GM12878 (cell line): ENCODE results near the gene SLU7. TPM values are rescaled to one million over a fixed set of nuclear protein-coding genes. Genes with fewer than 3 reads are reported as not detected.

Experiments used
- ATAC-seq: fragments of 200-7000 bp; cut with Tn5 transposase; 3 replicates; pipeline ENCODE4 v1.9.1; 2020; ENCODE audit warnings: mild to moderate bottlenecking, moderate library complexity
- BruUV-seq: library from RNA; stranded (reverse); fragments of 400-500 nt; replicated peaks from 2 replicates; lab custom pipeline; 2021; lab: Mats Ljungman, UMichigan
- CTCF ChIA-PET: fragments of 300-600 bp; sonication (Branson Sonifier 250); formaldehyde crosslinking; extraction: SDS; loops from one replicate; lab custom pipeline; 2021; ENCODE audit warnings: inconsistent platforms; lab: Yijun Ruan, JAX
- POLR2A ChIA-PET: fragments of 350-600 bp; formaldehyde crosslinking; extraction: SDS; loops from one replicate; lab custom pipeline; 2021; ENCODE audit warnings: inconsistent platforms; lab: Charles Lee
- RAD21 ChIA-PET: fragments of 300-600 bp; sonication (Branson Sonifier 250); formaldehyde crosslinking; loops from one replicate; lab custom pipeline; 2023; ENCODE audit warnings: antibody characterized with exemption; ENCODE audit not compliant: unreplicated experiment; lab: Charles Lee
- SMC1A ChIA-PET: fragments of 300-600 bp; sonication (Branson Sonifier 250); formaldehyde crosslinking; loops from one replicate; lab custom pipeline; 2023; ENCODE audit not compliant: unreplicated experiment, uncharacterized antibody; lab: Charles Lee
- DNase-seq: peaks from one replicate; pipeline ENCODE4 v3.0.0-alpha.2; 2011; ENCODE audit warnings: low read depth, low spot score
- FAIRE-seq: peaks from 3 replicates; lab custom pipeline; 2011; peaks lifted over from hg19 to GRCh38; lab: Jason Lieb, UNC
- H2AFZ ChIP-seq: 2 replicates; pipeline ENCODE4 v1.6.0; 2011; ENCODE audit warnings: low read depth, low read length, control low read depth; ENCODE audit not compliant: control insufficient read depth
- H3K27ac ChIP-seq: 2 replicates; pipeline ENCODE4 v1.5.1; 2011; ENCODE audit warnings: control low read depth; ENCODE audit not compliant: control insufficient read depth, insufficient read depth
- H3K27me3 ChIP-seq, 2 experiments: replicated peaks in 1 of 2; 2 replicates each; pipeline versions ENCODE4 v1.6.0 to v1.6.1; 2011; ENCODE audit warnings: low read length in 1 of 2; ENCODE audit not compliant: control insufficient read depth in 2 of 2, insufficient read depth in 2 of 2
- H3K36me3 ChIP-seq, 2 experiments: 2 replicates each; pipeline ENCODE4 v1.5.1; 2011; ENCODE audit warnings: low read length in 1 of 2; ENCODE audit not compliant: control insufficient read depth in 2 of 2, insufficient read depth in 2 of 2
- H3K4me1 ChIP-seq: 2 replicates; pipeline ENCODE4 v1.6.1; 2011; ENCODE audit warnings: mild to moderate bottlenecking, low read length, moderate library complexity, mixed read lengths; ENCODE audit not compliant: control insufficient read depth, insufficient read depth
- H3K4me2 ChIP-seq: 2 replicates; pipeline ENCODE4 v1.6.0; 2011; ENCODE audit warnings: control low read depth; ENCODE audit not compliant: control insufficient read depth, insufficient read depth
- H3K4me3 ChIP-seq: fragments of 200-600 bp; sonication (generic); 2 replicates; pipeline ENCODE4 v1.5.1; 2016
- H3K79me2 ChIP-seq: 2 replicates; pipeline ENCODE4 v1.6.0; 2011; ENCODE audit warnings: low read length; ENCODE audit not compliant: control insufficient read depth, insufficient read depth
- H3K9ac ChIP-seq: 2 replicates; pipeline ENCODE4 v1.8.0; 2011; ENCODE audit warnings: low read length, control low read depth, mixed read lengths; ENCODE audit not compliant: control insufficient read depth, insufficient read depth
- H3K9me3 ChIP-seq: replicated peaks from 3 replicates; pipeline ENCODE4 v1.5.1; 2011; ENCODE audit warnings: mild to moderate bottlenecking, low read length; ENCODE audit not compliant: control insufficient read depth, insufficient read depth
- H4K20me1 ChIP-seq: 2 replicates; pipeline ENCODE4 v1.6.0; 2011; ENCODE audit not compliant: control insufficient read depth, insufficient read depth
- EP300 ChIP-seq, 2 experiments: fragments of 150-350 bp in 1 of 2; IDR thresholded peaks; 2 replicates each; pipeline ENCODE4 v1.6.1; 2011 to 2012; ENCODE audit warnings: low read depth in 2 of 2, low read length in 2 of 2, borderline replicate concordance in 1 of 2, improper control_type of control experiment in 1 of 2, inconsistent platforms in 1 of 2; ENCODE audit not compliant: control insufficient read depth in 1 of 2
- ESRRA ChIP-seq: IDR thresholded peaks from 2 replicates; pipeline ENCODE4 v1.6.1; 2012; ENCODE audit warnings: mild to moderate bottlenecking, low read length, improper control_type of control experiment
- MTA2 ChIP-seq: fragments of 450-650 bp; IDR thresholded peaks from 2 replicates; pipeline ENCODE4 v1.6.1; 2016; ENCODE audit warnings: low read depth, mild to moderate bottlenecking, moderate library complexity
- PBX3 ChIP-seq: IDR thresholded peaks from 2 replicates; pipeline ENCODE4 v1.6.1; 2011; ENCODE audit warnings: mild to moderate bottlenecking, low read depth, low read length, moderate library complexity; ENCODE audit not compliant: insufficient replicate concordance
- POLR2AphosphoS2 ChIP-seq: IDR thresholded peaks from 2 replicates; pipeline ENCODE4 v1.6.1; 2011; ENCODE audit warnings: low read depth, mild to moderate bottlenecking, low read length, improper control_type of control experiment, moderate library complexity
- POLR2AphosphoS5 ChIP-seq: IDR thresholded peaks from 2 replicates; pipeline ENCODE4 v1.6.1; 2011; ENCODE audit warnings: mild to moderate bottlenecking, low read length, inconsistent platforms
- RB1 ChIP-seq: fragments of 450-650 bp; formaldehyde crosslinking; IDR thresholded peaks from 2 replicates; pipeline ENCODE4 v1.6.1; 2017; ENCODE audit warnings: mild to moderate bottlenecking, borderline replicate concordance
- REST ChIP-seq: IDR thresholded peaks from 2 replicates; pipeline ENCODE4 v1.6.1; 2012; ENCODE audit warnings: mild to moderate bottlenecking, low read depth, low read length
- TAF1 ChIP-seq: IDR thresholded peaks from 2 replicates; pipeline ENCODE4 v1.6.1; 2011; ENCODE audit warnings: mild to moderate bottlenecking, low read depth, low read length, borderline replicate concordance
- ZBTB33 ChIP-seq: fragments of 450-650 bp; IDR thresholded peaks from 2 replicates; pipeline ENCODE4 v1.6.1; 2017; ENCODE audit warnings: mild to moderate bottlenecking
- ZNF207 ChIP-seq: fragments of 450-650 bp; IDR thresholded peaks from 2 replicates; pipeline ENCODE4 v1.6.1; 2014; ENCODE audit warnings: antibody characterized with exemption, mild to moderate bottlenecking, borderline replicate concordance
- ZNF592 ChIP-seq: fragments of 450-650 bp; IDR thresholded peaks from 2 replicates; pipeline ENCODE4 v1.6.1; 2017; ENCODE audit warnings: mild to moderate bottlenecking, moderate library complexity
- WGBS: methylation state at CpG from one replicate; pipeline ENCODE4 v1.1.6; 2016; ENCODE audit warnings: low lambda C conversion rate; ENCODE audit not compliant: insufficient replicate concordance, insufficient coverage; ENCODE audit errors: missing lambda C conversion rate; 5-methylcytosine and 5-hydroxymethylcytosine counted together
- in situ Hi-C: fragments of 300-500 bp; cut with MboI; formaldehyde crosslinking; loops from 9 replicates; pipeline ENCODE4 v1.14.3; 2018; ENCODE audit warnings: mixed read lengths
- intact Hi-C: fragments of 100-400 bp; cut with micrococcal nuclease; formaldehyde crosslinking; loops from one replicate; pipeline ENCODE4 v1.14.2; 2022; ENCODE audit not compliant: unreplicated experiment
- polyA plus RNA-seq, 11 experiments: library from polyadenylated mRNA; depleted of rRNA in 4 of 11; unstranded in 6 of 11; stranded (reverse) in 5 of 11; fragments of >200 nt; fragmentation: Nextera tagmentation in 4 of 11; fragmentation: Illumina TruSeq in 1 of 11; extraction: Ambion mirVana in 4 of 11; extraction: Trizol in 1 of 11; gene quantifications; 1 replicate in 1 of 11; 2 replicates in 10 of 11; pipeline versions ENCODE4 v1.2.1 to v1.2.3, GENCODE V29; 2011 to 2016; ENCODE audit warnings: inconsistent platforms in 2 of 11, missing spikeins in 2 of 11, low read depth in 1 of 11
- total RNA-seq, 4 experiments: library from RNA; depleted of rRNA in 3 of 4; stranded (reverse); fragments of >200 nt in 3 of 4; fragmentation: Illumina TruSeq in 1 of 4; extraction: Trizol in 1 of 4; gene quantifications; 2 replicates each; pipeline versions ENCODE4 v1.2.1 to v1.2.3, GENCODE V29; 2013 to 2021

The SLU7 gene
- total and polyA plus RNA-seq, 10 of the 15 experiments (the other 5 are each of a cell fraction or from before 2014, with no cell fraction given), result 32.7 to 55.2 (median 46.6) TPM

- intact Hi-C loops, result no loop called here
- POLR2A ChIA-PET, result interaction anchor here (1.2 to 1.8 kb wide), 2 partner anchors 21 to 25 kb away, joined by 4 to 11 read pairs; partner anchors contain the start of gene SLU7
- CTCF ChIA-PET, result interaction anchor here (10.2 kb wide), 1 partner anchor 375 kb away, joined by 101 read pairs; no protein-coding TSS in a partner anchor
- 100% methylated on average over 1 of the region's 1 CpG for WGBS
- Histone ChIP-seq H3K36me3 (no peaks in the 10 kb centered on the region; a peak in 1 of 4 replicates), H4K20me1 (no peaks in the 10 kb centered on the region), H3K4me2 (no peak overlapping the region), H3K4me3 (no peak overlapping the region), H3K9ac (no peak overlapping the region), H3K79me2 (peaks cover 11% of the 10 kb centered on the region), H2AFZ (no peak overlapping the region), H3K9me3 (no peaks in the 10 kb centered on the region), H3K4me1 (no peaks in the 10 kb centered on the region; the same call in 1 of the 2 replicates), H3K27ac (no peak overlapping the region), H3K27me3 (no peaks in the 10 kb centered on the region)
- FAIRE-seq, result no peak
- in situ Hi-C loops, result no loop called here
- RAD21 ChIA-PET, result interaction anchor here (0.6 to 1.2 kb wide), 5 partner anchors 16 to 317 kb away, joined by 3 to 5 read pairs (median 3); no protein-coding TSS in a partner anchor
- no peak for DNase-seq
- SMC1A ChIA-PET, result interaction anchor here (1.0 to 1.4 kb wide), 3 partner anchors 9 to 166 kb away, joined by 3 read pairs; no protein-coding TSS in a partner anchor
- no peak for ATAC-seq
- no TSS peak for BruUV-seq
- no peak for TF ChIP-seq EP300 (IDR thresholded peaks at IDR 0.05; ENCODE audit: borderline replicate concordance in 1 of 2, control insufficient read depth in 1 of 2, low read depth in 2 of 2, low read length in 2 of 2)
- TF ChIP-seq ZBTB33, result no peak
- no peak for TF ChIP-seq RB1
- TF ChIP-seq POLR2AphosphoS2, result no peak
- no peak for TF ChIP-seq ZNF207
- no peak for TF ChIP-seq POLR2AphosphoS5
- TF ChIP-seq MTA2, result no peak
- TF ChIP-seq TAF1, result no peak
- TF ChIP-seq REST, result no peak
- no peak for TF ChIP-seq PBX3
- no peak for TF ChIP-seq ESRRA
- no peak for TF ChIP-seq ZNF592
Observed at GRCh38 chr5:160397492-160397891, 21.4 kb downstream of the SLU7 start.
